ENCODE measurements around the gene ABCC1. TPM values are rescaled to one million over a fixed set of nuclear protein-coding genes. Genes with fewer than 3 reads are reported as not detected.
A peak's percentile ranks its signal among the peaks of the same experiment; 100 is the strongest.

The ABCC1 gene
- total and polyA plus RNA-seq, 12 donors: 6.1 to 32.8 (median 21.6) TPM

DNA sequence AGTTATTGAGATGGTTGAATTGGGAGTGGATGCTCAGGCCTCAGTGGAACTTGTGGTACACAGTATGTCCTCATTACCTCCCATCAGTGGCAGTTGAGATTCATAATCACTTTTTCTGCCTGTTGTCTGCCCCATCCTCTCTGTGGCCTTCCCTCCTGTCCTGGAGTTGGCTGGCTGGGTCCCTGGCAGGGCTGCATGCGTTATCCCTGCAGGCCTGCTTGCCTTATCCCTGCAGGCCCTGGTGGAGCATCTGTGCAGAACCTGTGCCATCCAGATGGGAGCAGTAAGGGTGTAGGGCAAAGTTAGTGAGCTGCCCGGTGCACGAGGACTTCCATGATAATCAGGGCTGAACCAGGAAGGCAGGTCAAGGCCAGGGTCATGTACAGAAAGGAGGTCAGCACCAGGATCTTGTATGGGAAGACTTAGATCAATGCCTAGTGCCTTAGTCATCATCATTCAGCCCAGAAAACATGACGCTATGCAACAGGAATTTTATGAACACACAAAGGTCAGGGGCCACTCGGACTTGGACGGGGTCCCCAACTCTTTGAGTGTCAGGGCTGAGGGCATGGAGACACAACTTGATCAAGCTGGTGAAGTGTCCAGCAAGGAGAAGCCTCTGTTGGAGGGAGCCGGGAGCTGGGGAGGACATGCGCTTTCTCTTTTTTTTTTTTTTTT lies 47.2 kb downstream of the ABCC1 start:
- no peaks in the 10 kb centered on the region for H3K27me3 ChIP-seq
- WGBS, 2 donors: 48 to 66% methylated on average over 8 of the region's 8 CpGs
- peak overlapping the region in 6 of 10 donors; percentile 17 to 77 (median 70) for H3K27ac ChIP-seq
- DNase-seq: peak; percentile 28 to 31
- H3K4me1 ChIP-seq: peaks cover 5 to 66% (median 53%) of the 10 kb centered on the region in 9 donors
- no peak overlapping the region for H3K4me3 ChIP-seq
- ATAC-seq: peak in 5 of 8 donors; percentile 19 to 59 (median 37)
- peaks cover 0 to 6% (median 0%) of the 10 kb centered on the region in 9 donors for H3K36me3 ChIP-seq
- intact Hi-C loops (cut with DNase I): loop anchor here in 1 of 10 donors (10.0 kb wide), 1 partner anchor 112 kb away; the partner anchor contains the start of gene CEP20
- no peaks in the 10 kb centered on the region for H3K9me3 ChIP-seq
- TF ChIP-seq, protein P1, sequence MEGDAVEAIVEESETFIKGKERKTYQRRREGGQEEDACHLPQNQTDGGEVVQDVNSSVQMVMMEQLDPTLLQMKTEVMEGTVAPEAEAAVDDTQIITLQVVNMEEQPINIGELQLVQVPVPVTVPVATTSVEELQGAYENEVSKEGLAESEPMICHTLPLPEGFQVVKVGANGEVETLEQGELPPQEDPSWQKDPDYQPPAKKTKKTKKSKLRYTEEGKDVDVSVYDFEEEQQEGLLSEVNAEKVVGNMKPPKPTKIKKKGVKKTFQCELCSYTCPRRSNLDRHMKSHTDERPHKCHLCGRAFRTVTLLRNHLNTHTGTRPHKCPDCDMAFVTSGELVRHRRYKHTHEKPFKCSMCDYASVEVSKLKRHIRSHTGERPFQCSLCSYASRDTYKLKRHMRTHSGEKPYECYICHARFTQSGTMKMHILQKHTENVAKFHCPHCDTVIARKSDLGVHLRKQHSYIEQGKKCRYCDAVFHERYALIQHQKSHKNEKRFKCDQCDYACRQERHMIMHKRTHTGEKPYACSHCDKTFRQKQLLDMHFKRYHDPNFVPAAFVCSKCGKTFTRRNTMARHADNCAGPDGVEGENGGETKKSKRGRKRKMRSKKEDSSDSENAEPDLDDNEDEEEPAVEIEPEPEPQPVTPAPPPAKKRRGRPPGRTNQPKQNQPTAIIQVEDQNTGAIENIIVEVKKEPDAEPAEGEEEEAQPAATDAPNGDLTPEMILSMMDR (IDR thresholded peaks at IDR 0.05): peak in 1 of 9 donors; percentile 12

DNA sequence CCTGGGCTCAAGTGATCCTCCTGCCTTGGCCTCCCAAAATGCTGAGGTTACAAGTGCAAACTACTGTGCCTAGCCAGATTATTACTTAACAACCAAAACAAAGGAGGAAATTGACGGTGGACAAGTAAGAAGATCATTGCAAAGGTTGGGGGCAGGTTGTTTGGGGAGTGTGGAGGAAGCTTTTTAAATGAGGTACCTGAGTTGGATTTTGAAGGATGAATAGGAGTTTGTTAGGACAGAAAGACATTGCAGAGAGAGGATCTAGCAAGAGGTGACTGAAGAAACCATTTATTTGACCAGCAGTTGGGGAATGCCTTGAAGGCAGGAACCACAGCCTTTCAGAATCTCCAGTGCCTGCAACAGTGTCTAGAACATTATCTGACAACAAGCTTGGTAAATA lies 51.3 kb downstream of the ABCC1 start:
- H3K27me3 ChIP-seq: no peaks in the 10 kb centered on the region
- intact Hi-C loops (cut with DNase I): loop anchor here in 1 of 10 donors (5.0 kb wide), 1 partner anchor 48 kb away; no protein-coding TSS in a partner anchor
- no peak overlapping the region for H3K4me3 ChIP-seq
- no peaks in the 10 kb centered on the region for H3K9me3 ChIP-seq
- H3K27ac ChIP-seq: no peak overlapping the region
- peaks cover 5 to 62% (median 42%) of the 10 kb centered on the region in 9 donors for H3K4me1 ChIP-seq
- TF ChIP-seq, protein P1 (IDR thresholded peaks at IDR 0.05): no peak
- 90 to 92% methylated on average over 1 of the region's 1 CpG for WGBS, 2 donors
- H3K36me3 ChIP-seq: no peaks in the 10 kb centered on the region
- no peak for ATAC-seq
- no peak for DNase-seq

DNA sequence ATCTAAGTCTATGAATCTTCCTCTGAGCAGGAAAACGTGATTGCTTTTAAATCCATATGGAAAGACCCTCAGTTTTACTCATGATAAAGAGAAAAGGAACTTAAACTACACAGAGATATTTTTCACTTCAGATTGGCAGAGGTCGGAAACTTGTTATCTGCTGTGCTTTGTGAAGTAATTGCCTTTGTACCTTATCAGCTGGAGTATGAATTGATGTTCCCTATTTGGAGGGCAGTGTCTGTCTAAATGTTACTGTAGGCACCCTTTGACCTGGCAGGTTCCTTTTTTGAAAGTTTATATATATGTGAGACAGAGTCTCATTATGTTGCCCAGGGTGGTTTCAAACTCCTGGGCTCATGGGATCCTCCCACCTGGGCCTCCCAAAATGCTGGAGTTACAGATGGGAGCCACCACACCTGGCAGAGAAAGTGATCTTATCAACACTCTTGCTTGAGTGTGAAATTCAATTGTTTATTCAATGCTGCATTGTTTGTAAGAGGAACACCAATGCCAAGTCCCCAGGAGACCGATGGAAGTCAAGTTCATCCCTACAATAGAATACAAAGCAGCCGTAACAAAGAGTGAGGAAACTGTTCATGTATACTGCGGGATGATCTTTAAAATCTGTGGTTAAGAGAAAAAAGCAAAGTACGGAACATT lies 52.3 kb downstream of the ABCC1 start:
- DNase-seq: no peak
- 61 to 68% methylated on average over 6 of the region's 6 CpGs for WGBS, 2 donors
- H3K9me3 ChIP-seq: no peaks in the 10 kb centered on the region
- H3K4me3 ChIP-seq: no peak overlapping the region
- peak overlapping the region in 2 of 10 donors; percentile 6 to 8 for H3K27ac ChIP-seq
- H3K27me3 ChIP-seq: no peaks in the 10 kb centered on the region
- no peak for ATAC-seq
- TF ChIP-seq, protein P1 (IDR thresholded peaks at IDR 0.05): no peak
- H3K36me3 ChIP-seq: no peaks in the 10 kb centered on the region
- H3K4me1 ChIP-seq: peaks cover 5 to 55% (median 39%) of the 10 kb centered on the region in 9 donors
- intact Hi-C loops (cut with DNase I): loop anchor here in 1 of 10 donors (5.0 kb wide), 1 partner anchor 49 kb away; no protein-coding TSS in a partner anchor

DNA sequence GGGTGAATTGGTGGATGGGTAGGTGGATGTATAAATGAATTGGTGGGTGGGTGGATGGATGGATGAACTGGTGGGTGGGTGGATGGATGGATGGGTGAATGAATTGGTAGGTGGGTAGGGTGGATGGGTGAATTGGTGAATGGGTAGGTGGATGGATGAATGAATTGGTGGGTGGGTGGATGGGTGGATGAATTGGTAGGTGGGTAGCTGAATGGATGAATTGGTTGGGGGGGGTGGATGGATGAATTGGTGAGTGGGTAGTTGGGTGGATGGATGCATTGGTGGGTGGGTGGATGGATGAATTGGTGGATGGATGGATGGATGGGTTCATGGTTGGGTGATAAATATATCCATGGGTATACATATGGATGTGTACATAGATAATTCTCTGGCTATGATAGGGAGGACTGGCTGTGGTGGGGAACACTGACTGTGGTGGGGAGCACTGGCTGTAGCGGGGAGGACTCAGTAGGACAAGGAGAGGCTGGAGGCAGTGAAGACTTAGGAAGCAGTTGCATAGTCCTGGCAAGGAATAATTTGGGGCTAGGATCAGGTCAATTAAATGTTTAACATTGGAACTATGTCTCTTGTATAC lies 54.4 kb downstream of the ABCC1 start:
- Histone ChIP-seq H3K27ac (no peak overlapping the region), H3K27me3 (no peaks in the 10 kb centered on the region), H3K4me3 (no peak overlapping the region), H3K36me3 (peaks cover 0 to 7% (median 0%) of the 10 kb centered on the region in 9 donors), H3K4me1 (peaks cover 2 to 35% (median 18%) of the 10 kb centered on the region in 9 donors), H3K9me3 (no peaks in the 10 kb centered on the region)
- no peak for DNase-seq
- TF ChIP-seq, protein P1 (IDR thresholded peaks at IDR 0.05): no peak
- intact Hi-C loops (cut with DNase I): loop anchor here in 1 of 10 donors (5.0 kb wide), 1 partner anchor 52 kb away; no protein-coding TSS in a partner anchor
- ATAC-seq: no peak
- 0 to 95% methylated on average over 1 of the region's 1 CpG for WGBS, 2 donors
